GM21717 (cell line): ENCODE measurements around the gene TMEM170B.

ENCODE experiments used
- ATAC-seq: cut with Tn5 transposase; IDR thresholded peaks from one replicate; pipeline ENCODE4 v1.9.1; 2021; ENCODE audit warnings: mild to moderate bottlenecking, moderate library complexity; ENCODE audit not compliant: unreplicated experiment

The TMEM170B gene

GRCh38 chr6:11584244-11584643 is 46.7 kb downstream of the TMEM170B start:
- no peak for ATAC-seq

- no peak for ATAC-seq
Measured at GRCh38 chr6:11585426-11586016, 48.0 kb downstream of the TMEM170B start.

GRCh38 chr6:11586117-11586516 is 48.6 kb downstream of the TMEM170B start:
- no peak for ATAC-seq

- ATAC-seq, result no peak
Measured at GRCh38 chr6:11586536-11586935, 49.0 kb downstream of the TMEM170B start.

GRCh38 chr6:11589261-11589660 is 51.7 kb downstream of the TMEM170B start:
- ATAC-seq, result no peak

GRCh38 chr6:11592294-11592906 is 54.9 kb downstream of the TMEM170B start:
- no peak for ATAC-seq

- no peak for ATAC-seq
Measured at GRCh38 chr6:11593096-11593495, 55.5 kb downstream of the TMEM170B start.

GRCh38 chr6:11595903-11596302 is 58.4 kb downstream of the TMEM170B start:
- ATAC-seq, result no peak

GRCh38 chr6:11596640-11597237 is 59.2 kb downstream of the TMEM170B start:
- ATAC-seq, result no peak

- no peak for ATAC-seq
Measured at GRCh38 chr6:11598687-11599086, 61.1 kb downstream of the TMEM170B start.

GRCh38 chr6:11600251-11600650 is 62.7 kb downstream of the TMEM170B start:
- ATAC-seq, result no peak

GRCh38 chr6:11601776-11602605 is 64.4 kb downstream of the TMEM170B start:
- no peak for ATAC-seq

GRCh38 chr6:11604215-11604614 is 66.7 kb downstream of the TMEM170B start:
- ATAC-seq, result no peak

GRCh38 chr6:11604836-11605506 is 67.4 kb downstream of the TMEM170B start:
- ATAC-seq, result no peak

GRCh38 chr6:11605507-11605905 is 68.0 kb downstream of the TMEM170B start:
- no peak for ATAC-seq

GRCh38 chr6:11606332-11606731 is 68.8 kb downstream of the TMEM170B start:
- ATAC-seq, result no peak

- no peak for ATAC-seq
Measured at GRCh38 chr6:11607383-11607782, 69.8 kb downstream of the TMEM170B start.

- ATAC-seq, result no peak
Measured at GRCh38 chr6:11608600-11609323, 71.2 kb downstream of the TMEM170B start.

- no peak for ATAC-seq
Measured at GRCh38 chr6:11609324-11610071, 71.9 kb downstream of the TMEM170B start.

- no peak for ATAC-seq
Measured at GRCh38 chr6:11613336-11613735, 75.8 kb downstream of the TMEM170B start.
